ENCODE results near the gene SMARCC1.

Gene SMARCC1

GRCh38 chr3:47630810-47631209 is 150.9 kb downstream of the SMARCC1 start:
- DNase-seq (ENCODE audit: low spot score), result no peak

GRCh38 chr3:47629770-47630169 is 151.9 kb downstream of the SMARCC1 start:
- DNase-seq (ENCODE audit: low spot score), result no peak

GRCh38 chr3:47628426-47628825 is 153.3 kb downstream of the SMARCC1 start:
- no peak for DNase-seq (ENCODE audit: low spot score)

GRCh38 chr3:47622671-47623461 is 158.8 kb downstream of the SMARCC1 start:
- DNase-seq (ENCODE audit: low spot score), result no peak

GRCh38 chr3:47617086-47618010 is 164.3 kb downstream of the SMARCC1 start:
- no peak for DNase-seq (ENCODE audit: low spot score)

GRCh38 chr3:47614788-47615187 is 166.9 kb downstream of the SMARCC1 start:
- DNase-seq (ENCODE audit: low spot score), result no peak

GRCh38 chr3:47613722-47614121 is 168.0 kb downstream of the SMARCC1 start:
- peak; percentile 84 for DNase-seq (ENCODE audit: low spot score)

GRCh38 chr3:47612879-47613278 is 168.8 kb downstream of the SMARCC1 start:
- DNase-seq (ENCODE audit: low spot score), result peak; percentile 21

GRCh38 chr3:47612178-47612577 is 169.5 kb downstream of the SMARCC1 start:
- DNase-seq (ENCODE audit: low spot score), result peak; percentile 21

- no peak for DNase-seq (ENCODE audit: low spot score)
Observed at GRCh38 chr3:47611576-47611975, 170.1 kb downstream of the SMARCC1 start.

GRCh38 chr3:47610583-47610982 is 171.1 kb downstream of the SMARCC1 start:
- no peak for DNase-seq (ENCODE audit: low spot score)

- no peak for DNase-seq (ENCODE audit: low spot score)
Observed at GRCh38 chr3:47607335-47607734, 174.4 kb downstream of the SMARCC1 start.

GRCh38 chr3:47606165-47606564 is 175.5 kb downstream of the SMARCC1 start:
- DNase-seq (ENCODE audit: low spot score), result no peak

- no peak for DNase-seq (ENCODE audit: low spot score)
Observed at GRCh38 chr3:47605652-47606051, 176.0 kb downstream of the SMARCC1 start.

- DNase-seq (ENCODE audit: low spot score), result no peak
Observed at GRCh38 chr3:47604145-47604544, 177.5 kb downstream of the SMARCC1 start.

- no peak for DNase-seq (ENCODE audit: low spot score)
Observed at GRCh38 chr3:47603332-47603731, 178.4 kb downstream of the SMARCC1 start.

GRCh38 chr3:47601281-47601680 is 180.4 kb downstream of the SMARCC1 start:
- DNase-seq (ENCODE audit: low spot score), result peak; percentile 79

- DNase-seq (ENCODE audit: low spot score), result no peak
Observed at GRCh38 chr3:47594792-47595191, 186.9 kb downstream of the SMARCC1 start.

- no peak for DNase-seq (ENCODE audit: low spot score)
Observed at GRCh38 chr3:47592066-47592795, 189.5 kb downstream of the SMARCC1 start.

GRCh38 chr3:47590216-47590615 is 191.5 kb downstream of the SMARCC1 start:
- no peak for DNase-seq (ENCODE audit: low spot score)

- no peak for DNase-seq (ENCODE audit: low spot score)
Observed at GRCh38 chr3:47588587-47588986, 193.1 kb downstream of the SMARCC1 start.

GRCh38 chr3:47588053-47588452 is 193.6 kb downstream of the SMARCC1 start:
- no peak for DNase-seq (ENCODE audit: low spot score)

Measured in globus pallidus (tissue), 1 donor.